ENCODE data around the gene GRIK1.

GRIK1 gene

GRCh38 chr21:29793712-29794111 lies 146.1 kb downstream of the GRIK1 start:
- H3K27me3 ChIP-seq (ENCODE audit: insufficient read depth, low read length), result no peaks in the 10 kb centered on the region
- no peaks in the 10 kb centered on the region for H4K20me1 ChIP-seq (ENCODE audit: insufficient read depth, low read length)
- H3K9me2 ChIP-seq (ENCODE audit: low read depth, low read length), result no peaks in the 10 kb centered on the region
- no peaks in the 10 kb centered on the region for H3F3A ChIP-seq (ENCODE audit: insufficient read depth, low read length)
- H3K36me3 ChIP-seq (ENCODE audit: insufficient read depth, low read length), result no peaks in the 10 kb centered on the region
- no peak overlapping the region for H3K9ac ChIP-seq (ENCODE audit: low read length)
- no peak overlapping the region for H2AFZ ChIP-seq (ENCODE audit: low read length)
- no peak overlapping the region for H3K4me3 ChIP-seq (ENCODE audit: low read depth, low read length, poor library complexity, severe bottlenecking)
- H3K79me2 ChIP-seq (ENCODE audit: insufficient read depth, low read length), result no peaks in the 10 kb centered on the region
- no peak overlapping the region for H3K4me2 ChIP-seq (ENCODE audit: low read length)
- H3K27ac ChIP-seq (ENCODE audit: low read depth, low read length, poor library complexity, severe bottlenecking), result no peak overlapping the region
- no peaks in the 10 kb centered on the region for H3K4me1 ChIP-seq (ENCODE audit: insufficient read depth, low read length, severe bottlenecking)
- TF ChIP-seq EZH2 (IDR thresholded peaks at IDR 0.05; ENCODE audit: borderline replicate concordance, low read length) (no peak), CTCF (IDR thresholded peaks at IDR 0.05; ENCODE audit: low read length) (no peak)
- H3K9me3 ChIP-seq (ENCODE audit: low read length), result no peaks in the 10 kb centered on the region

GRCh38 chr21:29789393-29789792 lies 150.4 kb downstream of the GRIK1 start:
- no peak overlapping the region for H2AFZ ChIP-seq (ENCODE audit: low read length)
- H3K4me3 ChIP-seq (ENCODE audit: low read depth, low read length, poor library complexity, severe bottlenecking), result no peak overlapping the region
- no peaks in the 10 kb centered on the region for H3K9me2 ChIP-seq (ENCODE audit: low read depth, low read length)

GRCh38 chr21:29788752-29789151 lies 151.0 kb downstream of the GRIK1 start:
- Histone ChIP-seq H3K27me3 (ENCODE audit: insufficient read depth, low read length) (no peaks in the 10 kb centered on the region), H3K4me3 (ENCODE audit: low read depth, low read length, poor library complexity, severe bottlenecking) (no peak overlapping the region), H3K4me2 (ENCODE audit: low read length) (no peak overlapping the region), H3K9me3 (ENCODE audit: low read length) (no peaks in the 10 kb centered on the region), H2AFZ (ENCODE audit: low read length) (no peak overlapping the region), H3K9me2 (ENCODE audit: low read depth, low read length) (no peaks in the 10 kb centered on the region), H3K9ac (ENCODE audit: low read length) (no peak overlapping the region), H3K4me1 (ENCODE audit: insufficient read depth, low read length, severe bottlenecking) (no peaks in the 10 kb centered on the region), H3K79me2 (ENCODE audit: insufficient read depth, low read length) (no peaks in the 10 kb centered on the region), H4K20me1 (ENCODE audit: insufficient read depth, low read length) (no peaks in the 10 kb centered on the region), H3K36me3 (ENCODE audit: insufficient read depth, low read length) (no peaks in the 10 kb centered on the region), H3F3A (ENCODE audit: insufficient read depth, low read length) (no peaks in the 10 kb centered on the region), H3K27ac (ENCODE audit: low read depth, low read length, poor library complexity, severe bottlenecking) (no peak overlapping the region)
- TF ChIP-seq CTCF (IDR thresholded peaks at IDR 0.05; ENCODE audit: low read length), result no peak
- no peak for TF ChIP-seq EZH2 (IDR thresholded peaks at IDR 0.05; ENCODE audit: borderline replicate concordance, low read length)

More at GRCh38 chr21:29789393-29789792, 150.4 kb downstream of the GRIK1 start:
- no peak overlapping the region for H3K9ac ChIP-seq (ENCODE audit: low read length)
- H4K20me1 ChIP-seq (ENCODE audit: insufficient read depth, low read length), result no peaks in the 10 kb centered on the region
- no peaks in the 10 kb centered on the region for H3K36me3 ChIP-seq (ENCODE audit: insufficient read depth, low read length)
- H3K4me2 ChIP-seq (ENCODE audit: low read length), result no peak overlapping the region
- H3K79me2 ChIP-seq (ENCODE audit: insufficient read depth, low read length), result no peaks in the 10 kb centered on the region
- TF ChIP-seq CTCF (IDR thresholded peaks at IDR 0.05; ENCODE audit: low read length) (no peak), EZH2 (IDR thresholded peaks at IDR 0.05; ENCODE audit: borderline replicate concordance, low read length) (no peak)
- H3K27me3 ChIP-seq (ENCODE audit: insufficient read depth, low read length), result no peaks in the 10 kb centered on the region
- no peak overlapping the region for H3K27ac ChIP-seq (ENCODE audit: low read depth, low read length, poor library complexity, severe bottlenecking)
- no peaks in the 10 kb centered on the region for H3K9me3 ChIP-seq (ENCODE audit: low read length)
- H3F3A ChIP-seq (ENCODE audit: insufficient read depth, low read length), result no peaks in the 10 kb centered on the region
- no peaks in the 10 kb centered on the region for H3K4me1 ChIP-seq (ENCODE audit: insufficient read depth, low read length, severe bottlenecking)
